NCI-H345 treated with DMSO at 0.1 percent for 48 hours (cell line): ENCODE results near the gene EIF4E1B.

Experiments used
- DNase-seq: peaks from one replicate; lab custom pipeline; 2025; ENCODE audit not compliant: unreplicated experiment; lab: John Stamatoyannopoulos, UW

Gene EIF4E1B

GRCh38 chr5:176606032-176606431 is 24.4 kb upstream of the EIF4E1B start:
- no peak for DNase-seq

GRCh38 chr5:176606875-176607274 is 23.6 kb upstream of the EIF4E1B start:
- DNase-seq, result no peak

GRCh38 chr5:176608142-176608705 is 22.3 kb upstream of the EIF4E1B start:
- DNase-seq, result no peak

DNA sequence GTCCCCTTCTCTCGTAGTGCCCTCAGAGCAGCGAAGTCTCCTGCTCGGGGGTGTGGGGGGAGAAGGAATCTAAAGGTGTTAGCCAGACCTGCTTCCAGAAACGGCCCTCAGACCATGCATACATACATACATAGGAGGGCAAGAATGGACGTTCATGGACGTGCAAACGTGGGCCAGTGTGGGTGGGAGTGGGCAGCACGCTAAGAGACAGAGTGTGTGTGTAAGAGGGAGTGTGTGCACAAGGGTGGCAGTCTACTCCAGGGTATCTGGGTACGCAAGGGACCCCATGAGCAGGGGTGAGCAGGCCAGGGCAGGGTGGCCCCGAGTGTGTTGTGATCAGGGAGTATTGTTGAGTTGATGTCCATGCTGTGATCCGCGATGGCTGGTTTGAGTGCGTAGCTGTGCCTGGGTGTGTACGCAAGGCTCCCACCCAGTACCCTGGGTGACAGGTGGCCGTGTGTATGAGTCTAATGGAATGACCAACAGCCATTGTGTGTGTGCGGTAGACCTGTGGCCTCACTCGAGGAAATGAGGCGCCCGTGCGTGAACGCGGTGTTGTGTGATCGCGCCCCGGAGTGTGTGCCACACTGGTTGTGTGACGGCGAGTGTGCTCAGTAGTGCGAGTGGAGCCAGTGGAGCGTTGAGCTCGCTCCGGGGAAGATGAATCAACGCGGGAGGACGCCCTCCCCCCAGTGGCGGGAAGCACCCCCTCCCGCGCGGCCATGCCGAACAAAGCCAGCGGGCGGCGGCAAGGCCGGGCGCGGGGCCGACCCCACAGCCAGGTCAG is 21.3 kb upstream of the EIF4E1B start:
- peak; percentile 16 for DNase-seq

DNA sequence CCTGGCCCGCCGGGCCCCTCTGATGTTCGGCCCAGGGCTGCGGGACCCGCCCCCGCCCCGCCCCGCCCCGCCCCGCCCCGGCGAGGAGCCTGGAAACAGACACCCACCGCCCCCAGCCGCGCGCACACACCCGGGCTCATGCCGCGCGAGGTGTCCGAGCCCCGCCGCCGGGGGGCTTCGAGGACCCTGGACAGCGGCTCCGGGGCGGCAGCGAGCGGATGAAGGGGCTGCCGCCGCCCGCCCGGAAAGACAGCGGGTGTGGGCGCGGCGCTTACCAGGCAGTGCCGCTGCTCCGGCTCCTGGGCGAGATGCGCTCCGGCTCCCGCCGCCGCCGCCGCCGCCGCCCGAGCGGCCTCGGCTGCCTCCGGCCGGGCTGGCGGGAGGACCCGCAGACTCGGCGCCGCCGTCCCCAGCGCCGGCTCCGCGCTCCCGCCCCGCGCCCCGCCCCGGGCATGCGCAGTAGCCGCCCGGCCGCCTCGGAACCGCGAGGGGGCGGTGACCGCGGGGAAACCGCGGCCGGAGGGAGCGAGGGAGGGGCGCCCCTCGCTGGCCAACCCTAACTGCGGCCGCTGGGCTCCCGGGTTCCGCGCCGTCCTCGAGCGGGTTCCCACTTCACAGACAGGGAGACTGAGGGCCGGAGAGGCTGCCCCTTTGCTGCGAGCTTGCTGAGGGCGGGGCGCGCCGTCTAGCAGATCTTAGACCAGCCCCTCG is 20.6 kb upstream of the EIF4E1B start, which contains the start of gene GPRIN1:
GPRIN1 (minus strand) TSS at position 433 of the 711 bp plus-strand sequence. CDS start 10,322 bp downstream, outside the sequence.
- DNase-seq, result peak; percentile 46

- no peak for DNase-seq
Measured at GRCh38 chr5:176610435-176610773, 20.1 kb upstream of the EIF4E1B start.

DNA sequence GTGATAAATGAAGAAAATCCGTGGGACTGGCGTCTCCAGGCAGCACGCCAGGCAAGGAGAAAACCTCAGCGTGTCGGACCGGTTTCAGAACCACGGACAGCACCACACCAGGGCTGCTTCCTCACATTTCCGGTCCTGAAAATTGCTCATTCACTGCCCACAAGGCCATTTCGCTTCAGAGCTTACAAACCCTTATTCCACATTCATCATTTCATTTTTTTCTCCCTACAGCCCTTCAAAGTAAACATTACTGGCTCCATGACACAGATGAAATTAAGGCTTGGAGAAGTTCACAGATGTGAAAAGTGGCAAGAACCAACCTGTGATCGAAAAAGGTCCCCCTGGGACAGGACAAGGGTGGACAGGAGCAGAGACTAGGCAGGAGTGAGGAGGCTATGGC is 19.0 kb upstream of the EIF4E1B start:
- no peak for DNase-seq

DNA sequence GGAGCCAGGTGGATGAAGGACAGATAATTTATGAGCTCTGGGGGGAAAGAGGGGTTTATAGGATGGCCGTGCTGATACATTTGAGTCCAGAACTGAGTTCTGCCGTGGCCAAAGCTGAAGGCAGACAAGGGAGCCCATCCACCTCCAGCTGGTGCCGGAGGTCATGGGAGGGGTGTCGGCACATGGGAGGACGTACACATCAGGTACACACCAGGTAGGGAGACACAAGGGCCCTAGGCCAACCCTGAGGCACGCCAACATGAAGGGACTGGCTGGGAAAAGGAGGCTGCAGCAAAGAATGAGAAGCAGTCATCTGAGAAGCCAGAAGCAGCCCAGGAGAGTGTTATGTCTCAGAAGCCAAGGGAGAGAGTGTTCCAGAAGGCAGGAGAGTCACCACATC is 18.5 kb upstream of the EIF4E1B start:
- no peak for DNase-seq

DNA sequence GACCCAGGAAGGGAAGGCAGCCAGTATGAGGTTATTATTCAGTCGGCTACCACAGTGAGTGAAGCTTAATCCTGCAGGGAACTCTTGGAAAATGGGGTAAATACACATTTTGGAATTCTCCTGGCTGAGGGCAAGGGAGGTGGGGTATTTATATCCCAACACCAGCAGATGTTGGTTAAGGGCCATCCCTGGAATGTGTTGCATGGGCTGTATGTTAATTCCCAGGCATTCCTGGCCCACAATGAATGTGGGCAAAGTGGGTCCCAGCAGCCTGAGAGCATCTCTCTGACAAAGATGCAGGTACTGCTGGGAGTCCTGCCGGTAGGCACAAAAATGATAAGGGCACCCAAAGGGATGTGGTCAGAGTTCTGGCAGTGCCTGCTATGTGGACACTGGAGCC is 17.6 kb upstream of the EIF4E1B start:
- DNase-seq, result no peak

DNA sequence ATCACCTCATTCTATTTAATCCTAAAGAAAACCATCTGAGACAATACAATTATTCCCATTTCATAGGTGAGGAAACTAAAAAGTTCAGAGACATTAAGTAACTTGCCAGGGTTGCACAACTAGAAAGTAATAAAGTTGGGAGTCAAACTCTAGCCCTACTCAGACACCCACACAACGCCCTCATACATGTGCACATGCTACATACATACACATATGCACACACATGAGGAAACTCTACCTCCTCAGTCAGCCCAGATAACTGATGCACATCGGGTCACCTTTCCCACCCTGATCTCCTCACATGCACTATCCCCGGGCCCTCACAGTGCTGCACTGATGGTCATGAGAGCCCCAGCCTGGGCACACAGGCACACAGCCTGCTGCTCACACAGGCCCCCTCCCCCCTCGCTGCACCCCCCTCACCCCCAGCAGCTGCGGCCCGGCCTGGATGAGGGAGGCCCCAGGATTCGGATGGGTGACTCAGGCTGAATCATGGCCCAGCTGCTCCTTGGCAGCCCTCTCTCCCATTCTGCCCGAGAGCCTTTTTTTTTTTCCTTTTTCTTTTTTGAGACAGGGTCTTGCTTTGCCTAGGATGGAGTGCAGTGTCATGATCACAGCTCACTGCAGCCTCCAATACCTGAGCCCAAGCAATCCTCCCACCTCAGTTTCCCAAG is 15.5 kb upstream of the EIF4E1B start:
- no peak for DNase-seq

DNA sequence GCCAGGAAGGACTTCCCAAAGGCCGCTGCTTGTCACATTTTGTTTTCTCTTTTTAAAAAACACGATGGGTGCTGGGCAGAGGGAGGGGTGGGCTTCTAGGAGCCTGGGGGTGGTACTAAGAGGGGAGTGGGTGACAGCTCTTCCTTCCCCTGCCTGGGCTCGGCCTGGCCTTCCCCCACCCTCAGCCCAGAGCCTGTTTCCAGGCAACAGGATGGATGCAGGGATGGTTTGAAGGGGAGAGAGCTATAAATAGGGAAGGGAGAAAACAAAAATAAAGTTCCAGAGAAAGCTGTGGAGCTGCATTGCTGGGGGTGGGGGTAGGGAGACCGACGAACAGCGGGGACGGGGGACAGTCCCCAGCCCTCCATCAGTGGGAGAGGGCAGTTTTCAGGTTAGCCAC is 14.0 kb upstream of the EIF4E1B start:
- no peak for DNase-seq

DNA sequence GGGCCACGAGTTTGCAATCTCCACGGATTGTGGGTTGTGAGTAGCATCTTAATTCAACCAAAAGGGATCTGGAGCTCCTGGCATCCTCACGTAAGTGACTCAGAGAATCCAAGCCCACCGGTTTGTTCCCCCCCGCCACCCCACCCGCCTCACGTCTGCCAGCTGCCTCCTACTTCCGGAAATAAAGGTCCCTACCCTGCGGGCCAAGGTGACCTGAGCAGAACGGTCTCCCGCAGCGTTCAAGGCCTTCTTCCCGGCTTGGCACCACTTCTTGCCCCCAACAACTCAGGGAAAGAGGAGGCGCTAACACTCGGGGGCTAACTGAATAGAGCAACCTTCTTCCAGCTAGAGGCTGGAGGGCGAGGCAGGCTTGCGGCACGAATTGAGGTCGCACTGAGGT is 11.7 kb upstream of the EIF4E1B start:
- no peak for DNase-seq

DNA sequence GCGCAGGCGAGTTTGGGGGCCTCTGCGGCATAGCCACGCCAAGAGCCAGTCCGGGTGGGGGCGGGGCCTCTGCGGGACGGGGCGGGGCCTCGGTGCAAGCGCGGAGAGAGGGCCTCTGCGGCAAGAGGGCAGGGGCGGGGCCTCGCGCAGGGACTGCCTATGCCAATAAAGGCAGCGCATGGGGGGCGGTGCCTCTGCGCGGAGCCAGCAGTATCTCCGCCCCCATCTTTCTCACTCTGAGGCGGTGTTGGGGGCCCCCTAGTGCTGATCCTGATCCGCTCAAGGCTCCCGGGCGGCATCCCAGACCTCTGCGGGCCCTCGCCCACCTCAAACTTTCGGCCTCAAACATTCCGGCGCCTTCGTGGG is 11.3 kb upstream of the EIF4E1B start:
- DNase-seq, result no peak

DNA sequence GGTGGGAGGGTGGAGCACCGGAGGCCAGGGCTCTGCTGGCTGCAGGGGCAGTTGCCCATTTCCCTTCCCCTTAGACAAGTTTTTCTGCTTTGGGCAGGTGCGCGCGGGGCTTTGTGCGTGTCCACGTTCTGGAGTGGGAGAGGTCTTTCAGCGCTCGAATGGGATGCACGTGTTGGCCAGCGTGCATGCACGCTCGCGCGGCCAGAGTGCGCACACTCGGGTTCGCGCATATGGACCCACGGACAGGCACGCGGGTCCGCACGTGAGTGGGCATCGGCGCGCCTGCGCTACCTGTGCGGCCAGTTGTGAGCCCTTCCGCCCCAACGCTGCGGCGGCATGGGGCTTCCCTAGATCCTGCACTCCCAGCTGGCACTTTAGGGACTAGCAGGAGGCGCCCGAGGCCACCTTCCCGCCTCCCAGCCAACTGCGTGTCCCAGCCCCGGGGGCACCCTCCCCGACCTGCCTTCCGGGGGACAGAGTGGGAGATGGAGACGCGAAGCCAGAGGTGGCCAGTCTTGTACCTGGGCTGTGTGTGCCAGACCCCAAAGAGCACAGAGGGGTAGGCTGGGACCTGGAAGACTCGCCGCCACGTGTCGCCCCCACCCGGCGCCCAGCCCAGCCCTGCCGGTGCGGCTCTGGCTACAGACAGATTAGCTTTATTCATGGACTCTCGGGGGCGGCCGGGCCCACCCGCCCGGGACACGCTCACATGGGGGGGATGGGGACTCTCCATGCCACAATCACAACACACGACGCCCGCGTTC is 10.7 kb upstream of the EIF4E1B start:
- no peak for DNase-seq

DNA sequence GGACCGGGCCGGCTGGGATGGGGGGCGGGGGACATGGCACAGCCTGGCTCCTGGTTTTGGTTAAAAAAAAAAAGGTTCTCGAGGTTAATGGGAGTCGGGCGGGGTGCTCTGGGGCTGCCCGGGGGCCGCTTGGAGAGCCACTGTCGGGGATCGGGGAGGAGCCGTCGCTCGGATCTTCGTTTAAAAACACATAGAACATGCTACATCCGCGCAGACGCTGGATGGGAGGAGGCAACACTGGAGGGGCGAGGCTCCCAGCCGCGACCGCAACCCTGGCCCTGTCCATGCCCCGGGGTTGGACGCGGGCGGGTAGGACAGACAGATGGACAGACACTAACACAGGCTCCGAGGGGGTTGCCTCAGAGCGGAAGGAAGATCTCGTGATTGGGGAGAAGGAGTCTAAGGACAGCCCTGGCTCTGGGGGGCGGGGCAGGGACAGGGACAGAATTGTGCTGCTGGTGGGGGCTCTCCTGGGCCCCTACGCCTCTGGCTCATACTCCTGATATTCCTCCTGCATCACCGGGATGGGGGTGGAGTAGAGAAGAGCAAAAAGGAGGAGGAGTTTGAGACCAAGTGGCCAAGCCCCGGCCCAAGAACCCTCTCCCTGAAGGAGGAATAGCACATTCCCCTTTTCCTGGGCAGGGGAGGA is 10.0 kb upstream of the EIF4E1B start:
- no peak for DNase-seq

DNA sequence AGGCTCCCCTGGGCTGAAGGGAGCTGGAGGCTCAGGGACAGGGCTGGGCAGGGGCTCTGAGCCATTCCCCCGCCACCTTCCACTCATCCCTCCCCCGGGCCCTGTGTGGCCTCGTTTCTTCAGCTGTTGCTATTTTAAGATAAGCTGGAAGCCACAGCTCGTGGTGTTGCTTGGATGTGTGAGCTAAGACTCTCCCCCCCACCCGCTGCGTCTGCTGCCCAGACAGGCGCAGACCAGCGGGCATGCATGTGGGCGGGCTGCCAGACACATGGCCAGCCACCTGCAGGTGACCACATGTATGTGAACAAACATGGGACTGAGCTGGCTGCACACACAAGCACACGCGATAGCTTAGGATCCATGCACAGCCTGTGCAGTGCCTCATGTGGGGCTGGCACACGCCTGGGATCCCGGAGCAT is 8.8 kb upstream of the EIF4E1B start:
- no peak for DNase-seq

- DNase-seq, result no peak
Measured at GRCh38 chr5:176624142-176624541, 6.3 kb upstream of the EIF4E1B start.

DNA sequence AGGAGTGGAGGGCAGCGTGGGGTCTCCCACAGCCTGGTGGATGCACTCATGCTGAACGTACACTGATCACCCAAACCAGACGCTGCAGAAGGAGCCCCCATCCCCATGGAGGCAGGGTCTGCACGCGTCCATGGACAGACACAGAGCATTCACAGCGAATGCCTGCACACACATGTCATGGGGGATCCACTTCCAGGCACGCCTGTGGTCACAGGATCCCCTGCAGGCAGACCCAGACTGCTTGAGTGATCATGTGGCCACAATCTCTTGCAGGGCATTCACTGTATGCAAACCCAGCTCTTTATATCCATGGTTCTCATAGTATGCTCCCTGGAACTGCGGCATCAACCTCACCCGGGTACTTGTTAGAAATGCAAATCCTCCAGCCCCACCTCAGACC is 5.5 kb upstream of the EIF4E1B start:
- DNase-seq, result no peak

GRCh38 chr5:176625512-176625911 is 5.0 kb upstream of the EIF4E1B start:
- no peak for DNase-seq
